Common myeloid progenitor, CD34-positive (primary cell): Measurements from ENCODE around the gene DUSP22.

Source experiments
- CTCF ChIA-PET: fragments of 350-600 bp; sonication (Branson Sonifier 250); formaldehyde crosslinking; loops from one replicate; lab custom pipeline; 2021; ENCODE audit warnings: antibody characterized with exemption; lab: Charles Lee
- POLR2A ChIA-PET: fragments of 350-600 bp; sonication (Branson Sonifier 250); formaldehyde crosslinking; loops from one replicate; lab custom pipeline; 2021; ENCODE audit warnings: antibody characterized with exemption; lab: Charles Lee
- DNase-seq, 3 donors: peaks; one replicate each; pipeline versions ENCODE4 v3.0.0 to v3.0.0-alpha.2; 2013
- H3K27ac ChIP-seq, 2 experiments: 1 replicate in 1 of 2; 2 replicates in 1 of 2; pipeline ENCODE4 v1.7.0; 2013; ENCODE audit warnings: inconsistent platforms in 2 of 2, low read length in 2 of 2, mild to moderate bottlenecking in 2 of 2, low read depth in 1 of 2, moderate library complexity in 1 of 2; ENCODE audit not compliant: severe bottlenecking in 2 of 2, insufficient read depth in 1 of 2, poor library complexity in 1 of 2
- H3K27me3 ChIP-seq, 5 experiments: replicated peaks in 2 of 5; 1 replicate in 3 of 5; 2 replicates in 2 of 5; pipeline versions ENCODE4 v1.6.1 to v1.7.0; 2013; ENCODE audit warnings: low read length in 4 of 5, mild to moderate bottlenecking in 2 of 5, moderate library complexity in 2 of 5, inconsistent platforms in 1 of 5; ENCODE audit not compliant: insufficient read depth in 5 of 5, control insufficient read depth in 4 of 5
- H3K36me3 ChIP-seq, 4 experiments: 1 replicate in 2 of 4; 2 replicates in 2 of 4; pipeline versions ENCODE4 v1.6.1 to v1.7.0; 2013; ENCODE audit warnings: low read length in 3 of 4, control low read depth in 1 of 4, mild to moderate bottlenecking in 1 of 4; ENCODE audit not compliant: control insufficient read depth in 4 of 4, insufficient read depth in 4 of 4
- H3K4me1 ChIP-seq, 4 experiments: 1 replicate in 3 of 4; 2 replicates in 1 of 4; pipeline versions ENCODE4 v1.6.1 to v1.7.1; 2013; ENCODE audit warnings: low read length in 3 of 4, mild to moderate bottlenecking in 3 of 4, control low read depth in 1 of 4, inconsistent platforms in 1 of 4, moderate library complexity in 1 of 4; ENCODE audit not compliant: control insufficient read depth in 4 of 4, insufficient read depth in 4 of 4; ENCODE audit errors: control extremely low read depth in 1 of 4
- H3K4me3 ChIP-seq, 7 experiments: 1 replicate in 4 of 7; 2 replicates in 3 of 7; pipeline versions ENCODE4 v1.5.1 to v1.7.0; 2013; ENCODE audit warnings: mild to moderate bottlenecking in 7 of 7, low read length in 6 of 7, moderate library complexity in 6 of 7, inconsistent platforms in 2 of 7, low read depth in 2 of 7, control low read depth in 1 of 7; ENCODE audit not compliant: insufficient read depth in 4 of 7, control insufficient read depth in 1 of 7; ENCODE audit errors: extremely low read depth in 1 of 7
- H3K9me3 ChIP-seq, 5 experiments: 1 replicate in 4 of 5; 2 replicates in 1 of 5; pipeline versions ENCODE4 v1.6.1 to v1.7.1; 2013; ENCODE audit warnings: low read length in 4 of 5, mild to moderate bottlenecking in 2 of 5, inconsistent platforms in 1 of 5, low read depth in 1 of 5, moderate library complexity in 1 of 5; ENCODE audit not compliant: control insufficient read depth in 4 of 5, insufficient read depth in 2 of 5; ENCODE audit errors: control extremely low read depth in 1 of 5
- WGBS: methylation state at CpG from one replicate; pipeline ENCODE4 v1.1.5; 2013; ENCODE audit not compliant: insufficient coverage; 5-methylcytosine and 5-hydroxymethylcytosine counted together

DUSP22 gene

DNA sequence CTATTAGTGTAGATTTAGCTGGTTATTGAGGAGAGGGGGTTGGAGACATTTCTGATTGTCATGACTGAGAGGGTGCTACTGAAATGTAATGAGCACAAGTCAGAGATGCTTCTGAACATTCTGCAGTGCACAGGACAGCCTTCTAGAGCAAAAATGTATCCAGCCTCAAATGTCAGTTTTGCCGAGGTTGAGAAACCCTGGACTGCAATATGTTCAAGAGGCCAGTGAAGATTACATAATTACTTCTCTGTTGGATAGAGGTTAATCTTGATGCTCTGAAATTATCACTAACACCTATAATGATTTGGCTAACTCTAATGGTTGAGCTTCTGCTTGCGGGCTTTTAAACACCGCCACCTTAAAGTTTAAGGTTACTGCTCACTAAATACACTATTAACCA, 3.4 kb upstream of the DUSP22 start:
- Histone ChIP-seq H3K27ac (no peak overlapping the region), H3K36me3 (no peaks in the 10 kb centered on the region), H3K4me3 (no peak overlapping the region), H3K4me1 (peaks cover 0 to 47% (median 35%) of the 10 kb centered on the region in 4 experiments), H3K27me3 (no peaks in the 10 kb centered on the region), H3K9me3 (no peaks in the 10 kb centered on the region)
- WGBS, result 90% methylated on average over 3 of the region's 3 CpGs
- DNase-seq, result no peak
- ChIA-PET POLR2A (no interaction called here), CTCF (interaction anchor here (1.0 to 1.8 kb wide), 4 partner anchors 10 to 103 kb away, joined by 3 to 4 read pairs (median 4); partner anchors contain the start of gene IRF4)

DNA sequence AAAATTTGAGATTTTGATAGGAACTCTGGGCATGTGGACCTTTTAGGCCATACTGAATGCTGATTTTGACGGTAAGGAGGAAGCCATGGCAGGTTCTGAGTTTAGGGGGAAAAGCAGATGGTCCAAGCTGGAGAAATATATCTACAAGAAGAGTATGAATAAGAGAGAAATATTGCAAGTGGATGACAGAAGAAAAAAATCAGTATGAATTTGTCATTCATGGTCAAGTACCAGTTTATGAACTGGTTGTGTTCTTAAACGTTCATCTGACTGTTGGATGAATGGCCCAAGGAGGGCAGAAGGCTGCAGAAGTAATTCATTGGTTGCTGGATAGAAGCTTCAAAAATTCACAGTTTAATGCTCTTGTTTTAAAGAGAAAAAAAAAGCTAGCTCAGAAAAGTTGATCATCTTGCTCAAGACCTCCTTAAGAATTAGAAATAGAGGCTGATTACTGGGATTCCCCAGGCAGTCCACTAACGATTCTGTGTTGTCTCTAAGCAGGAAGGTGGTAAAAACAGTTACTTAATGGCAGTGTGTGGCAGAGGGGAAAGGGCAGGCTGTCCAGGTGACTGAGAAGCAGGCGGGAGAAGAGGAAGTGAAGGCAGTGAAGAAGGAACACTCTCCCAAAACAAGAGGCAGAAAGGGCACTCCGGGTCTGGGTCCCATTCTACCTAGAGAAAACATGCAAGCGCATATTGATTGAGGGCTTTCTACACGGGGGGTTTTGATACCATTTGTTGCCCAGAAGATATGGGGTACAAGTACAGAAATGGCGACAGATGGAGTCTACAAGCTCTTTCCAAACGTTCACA, 2.0 kb upstream of the DUSP22 start:
- Histone ChIP-seq H3K27me3 (no peaks in the 10 kb centered on the region), H3K27ac (no peak overlapping the region), H3K4me3 (peak overlapping the region in 1 of 7 experiments; percentile 28), H3K4me1 (peaks cover 0 to 59% (median 41%) of the 10 kb centered on the region in 4 experiments), H3K36me3 (no peaks in the 10 kb centered on the region), H3K9me3 (no peaks in the 10 kb centered on the region)
- 64% methylated on average over 8 of the region's 9 CpGs for WGBS
- POLR2A ChIA-PET, result no interaction called here
- peak in 2 of 3 donors; percentile 26 to 36 for DNase-seq
- CTCF ChIA-PET, result no interaction called here

DNA sequence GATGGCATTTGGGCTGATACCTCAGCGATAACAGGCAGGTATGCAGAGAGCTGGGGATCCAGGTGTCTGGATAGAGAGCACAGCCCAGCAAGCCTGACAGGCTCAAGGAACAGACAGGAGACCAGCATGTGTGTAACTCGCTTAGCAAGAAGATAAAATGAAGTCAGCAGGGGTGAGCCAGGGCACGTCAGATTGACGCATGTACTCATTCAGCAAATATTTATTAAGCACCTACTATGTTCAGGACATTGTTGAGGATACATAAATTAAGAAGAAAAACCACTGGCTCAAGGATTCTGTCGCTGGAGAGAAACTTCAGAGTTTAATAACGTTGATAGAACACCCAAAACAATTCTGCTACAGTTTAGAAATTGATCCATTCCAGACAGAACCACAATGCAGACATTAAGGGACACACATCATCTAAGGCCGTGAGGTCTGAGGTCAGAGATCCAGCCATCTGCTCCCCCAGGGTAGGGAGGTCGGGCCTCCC, 1.0 kb upstream of the DUSP22 start:
- WGBS, result 69% methylated on average over 8 of the region's 8 CpGs
- Histone ChIP-seq H3K4me3 (peak overlapping the region in 6 of 7 experiments; percentile 53 to 80 (median 71)), H3K9me3 (no peaks in the 10 kb centered on the region), H3K4me1 (peaks cover 8 to 68% (median 50%) of the 10 kb centered on the region in 4 experiments), H3K27ac (peak overlapping the region; percentile 72 to 85), H3K36me3 (no peaks in the 10 kb centered on the region), H3K27me3 (no peaks in the 10 kb centered on the region)
- CTCF ChIA-PET, result no interaction called here
- POLR2A ChIA-PET, result no interaction called here
- no peak for DNase-seq

DNA sequence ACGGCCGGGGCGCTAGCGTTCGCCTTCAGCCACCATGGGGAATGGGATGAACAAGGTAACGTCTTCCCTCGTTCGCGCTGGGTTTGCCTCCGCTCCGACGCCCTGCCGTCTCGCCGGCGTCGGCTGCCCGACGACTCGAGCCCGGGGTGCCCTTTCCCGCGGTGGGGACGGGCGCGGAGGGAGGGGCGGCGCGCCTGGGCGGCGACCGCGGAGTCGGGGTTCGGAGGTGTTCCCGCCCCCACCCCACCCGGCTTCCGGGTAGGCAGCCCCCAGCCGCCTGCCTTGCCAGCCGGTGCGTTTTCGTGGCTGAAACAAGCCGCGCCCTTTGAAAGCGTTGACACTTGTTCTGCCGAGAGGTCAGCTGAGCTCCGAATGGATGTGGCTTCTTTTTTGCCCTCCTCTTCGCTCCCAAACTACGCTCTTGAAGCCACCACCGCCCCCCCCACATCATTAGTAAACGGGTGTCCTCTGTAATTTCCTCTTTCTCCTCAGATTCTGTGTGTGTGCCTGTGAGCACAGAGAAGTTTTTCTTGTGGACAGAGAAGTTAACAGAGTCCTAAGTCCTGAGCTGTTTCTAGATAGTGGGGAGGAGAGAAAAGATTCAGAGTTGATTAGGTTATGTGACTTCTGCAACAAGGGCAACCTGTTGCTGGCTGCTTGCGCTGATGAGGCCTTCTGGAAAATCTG, 362 bp downstream of the DUSP22 start:
- WGBS, result 22% methylated on average over 39 of the region's 52 CpGs
- Histone ChIP-seq H3K4me1 (peaks cover 22 to 82% (median 64%) of the 10 kb centered on the region in 4 experiments), H3K9me3 (no peaks in the 10 kb centered on the region), H3K27ac (peak overlapping the region; percentile 72 to 85), H3K27me3 (no peaks in the 10 kb centered on the region), H3K36me3 (no peaks in the 10 kb centered on the region), H3K4me3 (peak overlapping the region; percentile 53 to 80 (median 71))
- POLR2A ChIA-PET, result no interaction called here
- CTCF ChIA-PET, result interaction anchor here (0.8 to 1.5 kb wide), 4 partner anchors 15 to 114 kb away, joined by 3 to 4 read pairs (median 4); no protein-coding TSS in a partner anchor
- DNase-seq, result peak; percentile 74 to 91 (median 89)

DNA sequence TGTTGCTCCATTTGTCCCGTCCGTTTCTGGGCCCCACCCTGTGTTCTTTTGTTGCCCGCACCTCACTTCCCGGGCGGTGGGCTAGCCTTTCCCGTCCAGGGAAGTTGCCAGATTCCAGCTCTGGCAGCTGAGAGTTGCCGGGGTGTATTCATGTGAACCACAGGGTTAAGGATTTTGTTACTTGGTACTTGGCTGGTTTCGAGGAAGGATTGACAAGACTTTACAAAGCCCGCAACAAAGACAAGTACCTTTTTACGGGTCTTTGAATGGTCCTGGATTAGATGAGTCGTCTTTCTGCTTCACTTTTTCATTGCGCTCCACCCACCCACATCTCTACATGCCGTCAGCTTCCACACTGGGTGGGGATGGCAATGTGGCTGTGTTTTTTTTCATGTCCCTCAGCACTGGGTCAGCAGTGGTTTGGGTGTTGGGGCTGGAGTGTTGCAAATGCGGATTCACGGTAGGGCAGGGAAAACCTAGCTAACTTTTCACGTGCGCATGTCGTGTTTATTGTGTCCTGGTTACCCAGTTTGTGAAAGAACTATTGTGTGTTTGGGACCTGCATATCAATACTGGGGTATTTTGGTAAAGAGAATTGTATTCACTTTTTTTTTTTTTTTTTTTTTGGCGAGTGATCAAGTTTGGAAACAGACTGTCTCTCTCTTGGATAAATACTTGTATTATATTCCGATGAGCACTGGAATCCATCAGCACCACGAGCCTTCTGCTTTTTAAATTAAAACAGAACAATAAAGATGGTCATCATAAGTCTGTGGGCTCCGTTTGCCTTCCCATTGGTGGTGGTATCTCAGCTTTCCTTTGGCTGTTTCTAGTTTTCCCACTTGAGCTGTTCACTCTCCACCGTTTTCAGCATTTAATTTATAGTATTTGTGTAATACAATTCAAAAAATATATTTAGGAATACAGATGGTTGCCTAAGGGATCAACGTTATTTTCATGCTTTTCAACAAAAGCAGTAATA, 1.2 kb downstream of the DUSP22 start:
- DNase-seq, result peak in 2 of 3 donors; percentile 39 to 53
- no peaks in the 10 kb centered on the region for H3K36me3 ChIP-seq

More for the DNA sequence above, 1.2 kb downstream of the DUSP22 start:
- ChIA-PET POLR2A (interaction anchor here (0.6 kb wide), 2 partner anchors 10 to 1867 kb away, joined by 3 read pairs; no protein-coding TSS in a partner anchor), CTCF (interaction anchor here (0.8 to 1.5 kb wide), 4 partner anchors 14 to 113 kb away, joined by 3 to 4 read pairs (median 4); no protein-coding TSS in a partner anchor)
- 48% methylated on average over 18 of the region's 24 CpGs for WGBS
- peak overlapping the region in 6 of 7 experiments; percentile 59 to 80 (median 71) for H3K4me3 ChIP-seq
- peak overlapping the region; percentile 72 to 85 for H3K27ac ChIP-seq
- no peaks in the 10 kb centered on the region for H3K27me3 ChIP-seq
- H3K9me3 ChIP-seq, result no peaks in the 10 kb centered on the region
- H3K4me1 ChIP-seq, result peaks cover 28 to 86% (median 69%) of the 10 kb centered on the region in 4 experiments
